HG03342 (cell line): ENCODE data around the gene DCDC2.
"Not testable (repeated sequence)": the region's sequence is repeated elsewhere in the genome, so short reads cannot be mapped to it uniquely, and the experiment has no call there.

ENCODE experiments used
- ATAC-seq: cut with Tn5 transposase; IDR thresholded peaks from one replicate; pipeline ENCODE4 v1.9.1; 2021; ENCODE audit warnings: mild to moderate bottlenecking, moderate library complexity; ENCODE audit not compliant: unreplicated experiment

The DCDC2 gene

GRCh38 chr6:24228681-24229255 is 129.1 kb downstream of the DCDC2 start:
- ATAC-seq: peak; percentile 69

- no peak for ATAC-seq
Observed at GRCh38 chr6:24228123-24228522, 129.7 kb downstream of the DCDC2 start.

- no peak for ATAC-seq
Observed at GRCh38 chr6:24227556-24227955, 130.3 kb downstream of the DCDC2 start.

- no peak for ATAC-seq
Observed at GRCh38 chr6:24226541-24226940, 131.3 kb downstream of the DCDC2 start.

GRCh38 chr6:24225838-24226237 is 132.0 kb downstream of the DCDC2 start:
- ATAC-seq: no peak

GRCh38 chr6:24223115-24223919 is 134.5 kb downstream of the DCDC2 start:
- ATAC-seq: no peak

- no peak for ATAC-seq
Observed at GRCh38 chr6:24219670-24220069, 138.2 kb downstream of the DCDC2 start.

GRCh38 chr6:24214984-24215383 is 142.9 kb downstream of the DCDC2 start:
- ATAC-seq: no peak

GRCh38 chr6:24207413-24207812 is 150.4 kb downstream of the DCDC2 start:
- no peak for ATAC-seq

- no peak for ATAC-seq
Observed at GRCh38 chr6:24205020-24205492, 152.8 kb downstream of the DCDC2 start.

- not testable (repeated sequence) for ATAC-seq
Observed at GRCh38 chr6:24204113-24204512, 153.7 kb downstream of the DCDC2 start.

- ATAC-seq: no peak
Observed at GRCh38 chr6:24197892-24198291, 160.0 kb downstream of the DCDC2 start.

- no peak for ATAC-seq
Observed at GRCh38 chr6:24195836-24196597, 161.8 kb downstream of the DCDC2 start.

- ATAC-seq: no peak
Observed at GRCh38 chr6:24194978-24195700, 162.7 kb downstream of the DCDC2 start.

- ATAC-seq: no peak
Observed at GRCh38 chr6:24193364-24193763, 164.5 kb downstream of the DCDC2 start.

- ATAC-seq: no peak
Observed at GRCh38 chr6:24191346-24191745, 166.5 kb downstream of the DCDC2 start.

GRCh38 chr6:24188578-24189080 is 169.2 kb downstream of the DCDC2 start:
- ATAC-seq: no peak

- no peak for ATAC-seq
Observed at GRCh38 chr6:24187965-24188577, 169.8 kb downstream of the DCDC2 start.

- no peak for ATAC-seq
Observed at GRCh38 chr6:24186349-24186748, 171.5 kb downstream of the DCDC2 start.

- no peak for ATAC-seq
Observed at GRCh38 chr6:24183584-24183983, 174.3 kb downstream of the DCDC2 start.
